ENCODE measurements around the gene FAM90A1.
"Not testable (repeated sequence)": the region's sequence is repeated elsewhere in the genome, so short reads cannot be mapped to it uniquely, and the experiment has no call there.

FAM90A1 gene

GRCh38 chr12:8235316-8236157, 8.1 kb upstream of the FAM90A1 start:
- peak; percentile 28 for DNase-seq (ENCODE audit: low read depth)
- H3K4me3 ChIP-seq (replicated peaks; ENCODE audit: low read depth, low read length), result not testable (repeated sequence)

- DNase-seq (ENCODE audit: low read depth); H3K4me3 ChIP-seq (replicated peaks; ENCODE audit: low read depth, low read length): not testable (repeated sequence)
These were observed 7.3 kb upstream of the FAM90A1 start for GRCh38 chr12:8234746-8235145.

DNA sequence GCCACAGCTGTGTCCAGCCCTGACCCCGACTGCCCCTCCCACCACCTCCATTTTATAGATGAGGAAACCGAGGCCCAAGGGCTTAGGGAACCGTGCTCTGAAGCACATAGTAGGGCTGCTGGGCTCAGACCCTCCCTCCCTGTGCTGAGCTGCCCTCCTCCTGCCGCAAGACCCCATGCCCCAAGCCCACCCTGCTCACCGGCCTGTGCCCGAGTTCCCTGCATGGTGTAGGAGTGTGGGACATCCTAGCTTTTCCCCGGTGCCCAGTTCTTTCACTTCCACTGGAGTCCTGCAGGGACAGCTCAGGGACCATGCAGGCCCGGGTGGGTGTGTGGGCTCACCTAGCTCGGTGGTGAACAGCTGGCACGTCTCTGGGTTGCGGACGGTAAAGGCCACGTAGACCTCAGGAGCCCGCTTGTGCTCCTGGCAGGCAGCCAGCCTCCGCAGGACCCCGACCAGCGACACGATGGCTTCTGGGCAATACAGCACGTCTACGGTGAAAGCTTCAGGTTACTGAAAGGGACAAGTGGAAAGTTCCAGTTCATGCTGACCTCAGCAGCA, 6.6 kb upstream of the FAM90A1 start:
- DNase-seq (ENCODE audit: low read depth); H3K4me3 ChIP-seq (replicated peaks; ENCODE audit: low read depth, low read length): not testable (repeated sequence)

DNA sequence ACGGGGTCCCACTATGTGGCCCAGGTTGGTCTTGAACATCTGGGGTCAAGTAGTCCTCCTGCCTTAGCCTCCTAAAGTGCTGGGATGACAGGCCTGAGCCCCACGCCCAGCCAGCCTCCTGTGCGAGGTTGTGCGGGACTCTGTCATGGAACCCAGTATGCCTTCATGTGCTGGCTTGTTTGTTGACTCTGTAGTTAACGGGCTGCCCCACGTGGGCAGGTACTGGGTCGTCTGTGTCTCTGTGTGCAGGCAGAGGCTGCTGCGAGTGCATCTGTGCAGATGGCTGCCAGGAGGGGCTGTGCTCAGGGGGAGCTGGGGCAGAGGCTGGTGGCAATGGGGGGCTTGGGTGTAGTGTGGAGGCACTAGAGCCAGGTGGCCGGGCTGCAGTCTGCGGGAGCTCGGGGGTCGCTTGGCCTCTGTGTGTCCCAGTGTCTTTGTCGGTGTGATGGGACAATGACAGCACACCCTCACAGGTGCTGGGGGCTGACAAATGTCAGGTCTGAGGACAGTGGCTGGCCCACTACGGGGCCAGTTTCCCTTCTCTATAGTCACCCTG, 6.0 kb upstream of the FAM90A1 start:
- H3K4me3 ChIP-seq (replicated peaks; ENCODE audit: low read depth, low read length); DNase-seq (ENCODE audit: low read depth): not testable (repeated sequence)

GRCh38 chr12:8231666-8232608, 4.5 kb upstream of the FAM90A1 start:
- TF ChIP-seq, protein P1, sequence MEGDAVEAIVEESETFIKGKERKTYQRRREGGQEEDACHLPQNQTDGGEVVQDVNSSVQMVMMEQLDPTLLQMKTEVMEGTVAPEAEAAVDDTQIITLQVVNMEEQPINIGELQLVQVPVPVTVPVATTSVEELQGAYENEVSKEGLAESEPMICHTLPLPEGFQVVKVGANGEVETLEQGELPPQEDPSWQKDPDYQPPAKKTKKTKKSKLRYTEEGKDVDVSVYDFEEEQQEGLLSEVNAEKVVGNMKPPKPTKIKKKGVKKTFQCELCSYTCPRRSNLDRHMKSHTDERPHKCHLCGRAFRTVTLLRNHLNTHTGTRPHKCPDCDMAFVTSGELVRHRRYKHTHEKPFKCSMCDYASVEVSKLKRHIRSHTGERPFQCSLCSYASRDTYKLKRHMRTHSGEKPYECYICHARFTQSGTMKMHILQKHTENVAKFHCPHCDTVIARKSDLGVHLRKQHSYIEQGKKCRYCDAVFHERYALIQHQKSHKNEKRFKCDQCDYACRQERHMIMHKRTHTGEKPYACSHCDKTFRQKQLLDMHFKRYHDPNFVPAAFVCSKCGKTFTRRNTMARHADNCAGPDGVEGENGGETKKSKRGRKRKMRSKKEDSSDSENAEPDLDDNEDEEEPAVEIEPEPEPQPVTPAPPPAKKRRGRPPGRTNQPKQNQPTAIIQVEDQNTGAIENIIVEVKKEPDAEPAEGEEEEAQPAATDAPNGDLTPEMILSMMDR (IDR thresholded peaks at IDR 0.05; ENCODE audit: low read length, missing control alignments), result peak; percentile 57
- peak; percentile 45 for DNase-seq (ENCODE audit: low read depth)
- H3K4me3 ChIP-seq (replicated peaks; ENCODE audit: low read depth, low read length), result not testable (repeated sequence)

DNA sequence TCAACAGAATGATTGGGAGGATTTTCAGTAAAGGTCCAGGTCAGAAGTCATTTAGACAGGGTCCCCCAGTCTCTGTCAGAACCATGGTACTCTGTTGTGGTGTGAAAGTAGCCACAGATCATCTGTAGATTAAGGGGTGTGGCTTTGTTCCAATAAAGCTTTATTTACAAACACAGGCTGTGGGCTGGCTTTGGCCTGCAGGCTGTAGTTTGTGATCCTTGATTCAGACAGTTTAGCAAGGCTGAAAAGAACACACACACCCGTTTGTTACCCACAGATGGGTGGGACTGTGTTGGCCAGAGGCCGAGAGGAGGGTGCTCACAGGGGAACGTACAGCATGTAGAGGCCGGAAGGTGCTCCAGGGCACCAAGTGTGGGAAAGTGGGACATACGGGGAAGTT, 3.6 kb upstream of the FAM90A1 start:
- not testable (repeated sequence) for H3K4me3 ChIP-seq (replicated peaks; ENCODE audit: low read depth, low read length); DNase-seq (ENCODE audit: low read depth)

- not testable (repeated sequence) for H3K4me3 ChIP-seq (replicated peaks; ENCODE audit: low read depth, low read length); DNase-seq (ENCODE audit: low read depth)
These were observed 2.1 kb upstream of the FAM90A1 start for GRCh38 chr12:8229486-8229885.

DNA sequence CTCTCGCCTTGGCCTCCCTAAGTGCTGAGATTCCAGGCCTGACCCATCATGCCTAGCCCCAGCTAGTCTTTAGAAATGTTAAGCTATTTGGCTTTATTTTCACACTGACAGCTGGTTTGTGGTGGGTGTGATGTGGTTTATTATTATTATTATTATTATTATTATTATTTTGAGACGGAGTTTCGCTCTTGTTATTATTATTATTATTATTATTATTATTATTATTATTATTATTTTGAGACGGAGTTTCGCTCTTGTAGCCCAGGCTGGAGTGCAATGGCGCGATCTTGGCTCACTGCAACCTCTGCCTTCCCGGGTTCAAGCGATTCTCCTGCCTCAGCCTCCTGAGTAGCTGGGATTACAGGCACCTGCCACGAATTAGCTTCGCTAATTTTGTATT, 1.2 kb upstream of the FAM90A1 start:
- not testable (repeated sequence) for H3K4me3 ChIP-seq (replicated peaks; ENCODE audit: low read depth, low read length); DNase-seq (ENCODE audit: low read depth)

GRCh38 chr12:8227732-8228077, 287 bp upstream of the FAM90A1 start:
- DNase-seq (ENCODE audit: low read depth), result not testable (repeated sequence)
- H3K4me3 ChIP-seq (replicated peaks; ENCODE audit: low read depth, low read length), result peak overlapping the region; percentile 27

- TF ChIP-seq, protein P1 (IDR thresholded peaks at IDR 0.05; ENCODE audit: low read length, missing control alignments), result no peak
- DNase-seq (ENCODE audit: low read depth), result no peak
- H3K4me3 ChIP-seq (replicated peaks; ENCODE audit: low read depth, low read length), result no peak overlapping the region
These were observed 1.1 kb downstream of the FAM90A1 start for GRCh38 chr12:8226355-8226754.

DNA sequence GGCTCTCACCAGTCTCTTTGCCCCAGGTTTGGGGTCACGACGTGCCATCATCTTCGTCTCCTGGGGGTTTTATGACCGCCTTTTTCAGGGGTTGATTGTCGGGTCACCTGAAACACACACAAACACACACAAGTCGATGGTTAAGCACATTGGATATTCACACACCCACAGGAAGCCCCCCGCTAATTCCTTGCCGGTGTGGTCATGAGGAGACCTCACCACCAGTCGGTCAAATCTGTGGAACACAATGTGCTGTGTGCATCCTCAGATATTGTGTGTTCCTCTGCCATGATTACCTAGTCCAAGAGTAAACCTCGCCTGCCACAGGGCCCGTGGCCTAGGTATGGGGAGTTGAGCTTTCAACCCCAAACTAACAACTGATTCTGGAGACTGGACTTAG, 2.6 kb downstream of the FAM90A1 start:
- DNase-seq (ENCODE audit: low read depth); H3K4me3 ChIP-seq (replicated peaks; ENCODE audit: low read depth, low read length): not testable (repeated sequence)

DNA sequence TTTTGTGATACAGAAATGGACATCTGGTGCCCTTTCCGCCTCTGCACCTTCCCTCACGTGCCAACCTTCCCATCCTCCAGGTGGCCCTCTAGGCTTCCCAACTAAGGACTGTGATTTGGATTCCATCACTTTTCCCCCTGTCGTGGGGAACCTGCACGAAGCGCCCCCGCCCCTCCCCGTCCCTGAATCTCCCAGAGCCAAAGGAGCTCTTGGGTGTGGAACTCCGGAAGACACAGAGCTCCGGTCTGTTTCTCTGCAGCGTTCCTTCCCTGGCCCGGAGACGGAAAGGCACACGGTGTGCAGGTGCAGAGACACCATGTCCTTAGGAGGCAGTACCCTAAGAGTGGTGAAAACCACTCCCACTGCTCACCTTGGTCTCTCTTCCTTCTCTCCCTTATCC, 3.8 kb downstream of the FAM90A1 start:
- H3K4me3 ChIP-seq (replicated peaks; ENCODE audit: low read depth, low read length); DNase-seq (ENCODE audit: low read depth): not testable (repeated sequence)

GRCh38 chr12:8222303-8222702, 5.1 kb downstream of the FAM90A1 start:
- H3K4me3 ChIP-seq (replicated peaks; ENCODE audit: low read depth, low read length); DNase-seq (ENCODE audit: low read depth): not testable (repeated sequence)

- H3K4me3 ChIP-seq (replicated peaks; ENCODE audit: low read depth, low read length); DNase-seq (ENCODE audit: low read depth): not testable (repeated sequence)
These were observed 5.6 kb downstream of the FAM90A1 start for GRCh38 chr12:8221844-8222243.

DNA sequence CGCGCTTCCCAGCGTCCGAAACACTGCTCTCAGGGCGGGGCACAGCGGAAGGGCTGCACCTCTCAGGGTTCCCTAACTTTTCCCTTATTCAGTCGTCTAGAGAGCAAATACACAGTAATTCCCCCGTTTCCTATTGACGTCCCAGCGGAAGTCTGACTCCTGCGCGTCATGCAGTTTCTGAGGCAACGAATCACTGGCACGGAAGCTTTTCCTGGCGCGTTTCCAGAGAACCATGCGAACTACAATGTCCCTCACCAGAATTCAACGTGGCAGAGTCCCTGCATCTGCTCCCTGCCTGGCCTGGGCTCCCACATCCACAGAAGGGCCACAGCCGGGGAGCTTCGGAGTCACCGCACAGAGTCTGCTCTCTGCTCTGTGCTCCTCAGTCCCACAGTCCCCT, 6.0 kb downstream of the FAM90A1 start:
- H3K4me3 ChIP-seq (replicated peaks; ENCODE audit: low read depth, low read length); DNase-seq (ENCODE audit: low read depth): not testable (repeated sequence)
